ENCODE measurements around the gene MAGOHB. TPM values are rescaled to one million over a fixed set of nuclear protein-coding genes. Genes with fewer than 3 reads are reported as not detected.

The MAGOHB gene
- total RNA-seq, 1 donor from 2014 or later, result 30.5 TPM

GRCh38 chr12:10633541-10633940 is 20.1 kb upstream of the MAGOHB start:
- Histone ChIP-seq H3K27me3 (ENCODE audit: insufficient read depth, low read length) (no peaks in the 10 kb centered on the region), H3K79me2 (ENCODE audit: insufficient read depth, low read length) (no peaks in the 10 kb centered on the region), H4K20me1 (ENCODE audit: insufficient read depth, low read length) (no peaks in the 10 kb centered on the region), H2AFZ (ENCODE audit: low read depth, low read length) (no peak overlapping the region), H3K9ac (ENCODE audit: low read length) (no peak overlapping the region), H3K36me3 (ENCODE audit: insufficient read depth, low read length) (no peaks in the 10 kb centered on the region), H3K9me3 (ENCODE audit: insufficient read depth, low read depth, low read length) (no peaks in the 10 kb centered on the region), H3K4me2 (ENCODE audit: low read length) (no peak overlapping the region), H3K27ac (ENCODE audit: low read depth, low read length) (no peak overlapping the region), H3K4me3 (ENCODE audit: insufficient read depth, low read depth, low read length) (no peak overlapping the region), H3K4me1 (ENCODE audit: insufficient read depth, low read length) (peaks cover 11% of the 10 kb centered on the region)
- Mint-ChIP-seq H3K36me3 (ENCODE audit: low read depth, unreplicated experiment) (no peaks in the 10 kb centered on the region), H3K4me3 (ENCODE audit: unreplicated experiment) (no peak overlapping the region), H3K27me3 (ENCODE audit: low read depth, unreplicated experiment) (no peaks in the 10 kb centered on the region), H3K4me1 (ENCODE audit: low read depth, unreplicated experiment) (peaks cover 24% of the 10 kb centered on the region), H3K27ac (ENCODE audit: unreplicated experiment) (peak overlapping the region; percentile 92), H3K9me3 (ENCODE audit: unreplicated experiment) (no peaks in the 10 kb centered on the region)
- TF ChIP-seq CTCF (IDR thresholded peaks at IDR 0.05; ENCODE audit: insufficient read depth, low read depth, low read length), result no peak
- no peak for TF ChIP-seq EZH2 (IDR thresholded peaks at IDR 0.05; ENCODE audit: insufficient read depth, low read length)
- DNase-seq (ENCODE audit: low read depth), result no peak
- FAIRE-seq, result no peak

- no peak for TF ChIP-seq EZH2 (IDR thresholded peaks at IDR 0.05; ENCODE audit: insufficient read depth, low read length)
- TF ChIP-seq CTCF (IDR thresholded peaks at IDR 0.05; ENCODE audit: insufficient read depth, low read depth, low read length), result no peak
- DNase-seq (ENCODE audit: low read depth) (peak; percentile 33), FAIRE-seq (no peak)
- Mint-ChIP-seq H3K4me1 (ENCODE audit: low read depth, unreplicated experiment) (peaks cover 24% of the 10 kb centered on the region), H3K27ac (ENCODE audit: unreplicated experiment) (no peak overlapping the region), H3K27me3 (ENCODE audit: low read depth, unreplicated experiment) (no peaks in the 10 kb centered on the region), H3K4me3 (ENCODE audit: unreplicated experiment) (no peak overlapping the region), H3K9me3 (ENCODE audit: unreplicated experiment) (no peaks in the 10 kb centered on the region), H3K36me3 (ENCODE audit: low read depth, unreplicated experiment) (no peaks in the 10 kb centered on the region)
- Histone ChIP-seq H3K4me3 (ENCODE audit: insufficient read depth, low read depth, low read length) (no peak overlapping the region), H3K9ac (ENCODE audit: low read length) (no peak overlapping the region), H3K4me1 (ENCODE audit: insufficient read depth, low read length) (peaks cover 11% of the 10 kb centered on the region), H3K4me2 (ENCODE audit: low read length) (no peak overlapping the region), H2AFZ (ENCODE audit: low read depth, low read length) (no peak overlapping the region), H3K27ac (ENCODE audit: low read depth, low read length) (no peak overlapping the region), H3K9me3 (ENCODE audit: insufficient read depth, low read depth, low read length) (no peaks in the 10 kb centered on the region), H3K79me2 (ENCODE audit: insufficient read depth, low read length) (no peaks in the 10 kb centered on the region), H3K36me3 (ENCODE audit: insufficient read depth, low read length) (no peaks in the 10 kb centered on the region), H3K27me3 (ENCODE audit: insufficient read depth, low read length) (no peaks in the 10 kb centered on the region), H4K20me1 (ENCODE audit: insufficient read depth, low read length) (no peaks in the 10 kb centered on the region)
These were observed 18.8 kb upstream of the MAGOHB start for GRCh38 chr12:10632226-10632625.

GRCh38 chr12:10624605-10625004 is 11.2 kb upstream of the MAGOHB start:
- Histone ChIP-seq H3K79me2 (ENCODE audit: insufficient read depth, low read length) (no peaks in the 10 kb centered on the region), H3K4me1 (ENCODE audit: insufficient read depth, low read length) (no peaks in the 10 kb centered on the region), H3K9me3 (ENCODE audit: insufficient read depth, low read depth, low read length) (no peaks in the 10 kb centered on the region), H3K4me3 (ENCODE audit: insufficient read depth, low read depth, low read length) (no peak overlapping the region), H3K9ac (ENCODE audit: low read length) (no peak overlapping the region), H4K20me1 (ENCODE audit: insufficient read depth, low read length) (no peaks in the 10 kb centered on the region), H2AFZ (ENCODE audit: low read depth, low read length) (no peak overlapping the region), H3K4me2 (ENCODE audit: low read length) (no peak overlapping the region), H3K27ac (ENCODE audit: low read depth, low read length) (no peak overlapping the region), H3K36me3 (ENCODE audit: insufficient read depth, low read length) (no peaks in the 10 kb centered on the region), H3K27me3 (ENCODE audit: insufficient read depth, low read length) (no peaks in the 10 kb centered on the region)
- DNase-seq (ENCODE audit: low read depth) (no peak), FAIRE-seq (no peak)
- Mint-ChIP-seq H3K4me1 (ENCODE audit: low read depth, unreplicated experiment) (peaks cover 12% of the 10 kb centered on the region), H3K36me3 (ENCODE audit: low read depth, unreplicated experiment) (no peaks in the 10 kb centered on the region), H3K9me3 (ENCODE audit: unreplicated experiment) (no peaks in the 10 kb centered on the region), H3K27ac (ENCODE audit: unreplicated experiment) (no peak overlapping the region), H3K4me3 (ENCODE audit: unreplicated experiment) (no peak overlapping the region), H3K27me3 (ENCODE audit: low read depth, unreplicated experiment) (no peaks in the 10 kb centered on the region)
- TF ChIP-seq CTCF (IDR thresholded peaks at IDR 0.05; ENCODE audit: insufficient read depth, low read depth, low read length), result no peak
- TF ChIP-seq EZH2 (IDR thresholded peaks at IDR 0.05; ENCODE audit: insufficient read depth, low read length), result no peak
